K562 (cell line): ENCODE measurements around the gene MEX3A. TPM values are rescaled to one million over a fixed set of nuclear protein-coding genes. Genes with fewer than 3 reads are reported as not detected.

ENCODE experiments used
- ATF7 ChIP-seq: fragments of 450-650 bp; IDR thresholded peaks from 2 replicates; pipeline ENCODE4 v1.7.1; 2014; ENCODE audit warnings: mild to moderate bottlenecking, moderate library complexity
- HDGF ChIP-seq: fragments of 450-650 bp; IDR thresholded peaks from 2 replicates; pipeline ENCODE4 v1.6.1; 2016
- HIVEP1 ChIP-seq: fragments of 250-450 bp; sonication (Bioruptor Pico); IDR thresholded peaks from 2 replicates; pipeline ENCODE4 v1.4.0; 2020; ENCODE audit warnings: mild to moderate bottlenecking
- HMGN3 ChIP-seq: IDR thresholded peaks from 2 replicates; pipeline ENCODE4 v1.6.1; 2011; ENCODE audit warnings: borderline replicate concordance, low read depth, mild to moderate bottlenecking, mixed read lengths, low read length; ENCODE audit not compliant: insufficient read length; ENCODE audit errors: extremely low read depth
- PHF21A ChIP-seq: fragments of 450-650 bp; IDR thresholded peaks from 2 replicates; pipeline ENCODE4 v1.6.1; 2017; ENCODE audit warnings: low read depth, borderline replicate concordance
- STAT6 ChIP-seq: sonication (generic); formaldehyde crosslinking; IDR thresholded peaks from 2 replicates; pipeline ENCODE4 v1.8.1; 2023; ENCODE audit warnings: mild to moderate bottlenecking, missing genetic modification reagents
- THRAP3 ChIP-seq: fragments of 450-650 bp; IDR thresholded peaks from 2 replicates; pipeline ENCODE4 v1.6.1; 2016; ENCODE audit warnings: mild to moderate bottlenecking, inconsistent platforms, borderline replicate concordance
- TRIM24 ChIP-seq, 2 experiments: fragments of 450-650 bp; IDR thresholded peaks; 2 replicates each; pipeline ENCODE4 v1.6.1; 2016
- ZNF121 ChIP-seq: sonication (generic); formaldehyde crosslinking; conservative IDR thresholded peaks from 2 replicates; pipeline ENCODE4 v1.8.0; 2022; ENCODE audit warnings: missing genetic modification reagents
- ZNF212 ChIP-seq: fragments of 450-650 bp; formaldehyde crosslinking; IDR thresholded peaks from 2 replicates; pipeline ENCODE4 v1.4.0; 2020; ENCODE audit warnings: mild to moderate bottlenecking
- ZNF668 ChIP-seq: fragments of 250-450 bp; sonication (Bioruptor Pico); IDR thresholded peaks from 2 replicates; pipeline ENCODE4 v1.8.0; 2022; ENCODE audit warnings: mild to moderate bottlenecking, inconsistent platforms
- ZNF785 ChIP-seq: fragments of 250-450 bp; sonication (Bioruptor Pico); IDR thresholded peaks from 2 replicates; pipeline ENCODE4 v1.4.0; 2020; ENCODE audit warnings: mild to moderate bottlenecking
- polyA plus RNA-seq, 8 experiments: library from polyadenylated mRNA; depleted of rRNA in 4 of 8; stranded (reverse) in 5 of 8; unstranded in 3 of 8; fragments of >200 nt; fragmentation: Nextera tagmentation in 2 of 8; fragmentation: Illumina TruSeq in 1 of 8; extraction: Ambion mirVana in 2 of 8; extraction: Trizol in 1 of 8; gene quantifications; 2 replicates each; pipeline versions ENCODE4 v1.2.1 to v1.2.3, GENCODE V29; 2011 to 2014; ENCODE audit warnings: inconsistent platforms in 1 of 8, missing spikeins in 1 of 8
- total RNA-seq, 7 experiments: library from RNA; depleted of rRNA in 6 of 7; stranded (reverse); fragments of >200 nt in 6 of 7; fragmentation: Illumina TruSeq in 2 of 7; extraction: Trizol in 2 of 7; gene quantifications; 2 replicates each; pipeline versions ENCODE4 v1.2.1 to v1.2.3, GENCODE V29; 2011 to 2021; ENCODE audit warnings: low replicate concordance in 1 of 7
- TF ChIP-seq, protein P1 (sequence below), 2 experiments: IDR thresholded peaks in 1 of 2; conservative IDR thresholded peaks in 1 of 2; 2 replicates each; pipeline ENCODE4 v1.6.1; 2016; ENCODE audit warnings: low read depth in 2 of 2, mild to moderate bottlenecking in 1 of 2, missing compliant biosample characterization in 1 of 2, missing genetic modification characterization in 1 of 2, moderate library complexity in 1 of 2
- TF ChIP-seq, protein P2 (sequence below): fragments of 450-650 bp; IDR thresholded peaks from 2 replicates; pipeline ENCODE4 v1.6.1; 2017; ENCODE audit warnings: antibody characterized with exemption, mild to moderate bottlenecking
- TF ChIP-seq, protein P3 (sequence below): IDR thresholded peaks from 2 replicates; pipeline ENCODE4 v1.6.1; 2012; ENCODE audit warnings: low read depth, low read length, improper control_type of control experiment, borderline replicate concordance

MEX3A gene
- total and polyA plus RNA-seq, 9 of the 15 experiments (the other 6 are each of a cell fraction or from before 2014, with no cell fraction given): 0.36 to 13.7 (median 5.2) TPM

DNA sequence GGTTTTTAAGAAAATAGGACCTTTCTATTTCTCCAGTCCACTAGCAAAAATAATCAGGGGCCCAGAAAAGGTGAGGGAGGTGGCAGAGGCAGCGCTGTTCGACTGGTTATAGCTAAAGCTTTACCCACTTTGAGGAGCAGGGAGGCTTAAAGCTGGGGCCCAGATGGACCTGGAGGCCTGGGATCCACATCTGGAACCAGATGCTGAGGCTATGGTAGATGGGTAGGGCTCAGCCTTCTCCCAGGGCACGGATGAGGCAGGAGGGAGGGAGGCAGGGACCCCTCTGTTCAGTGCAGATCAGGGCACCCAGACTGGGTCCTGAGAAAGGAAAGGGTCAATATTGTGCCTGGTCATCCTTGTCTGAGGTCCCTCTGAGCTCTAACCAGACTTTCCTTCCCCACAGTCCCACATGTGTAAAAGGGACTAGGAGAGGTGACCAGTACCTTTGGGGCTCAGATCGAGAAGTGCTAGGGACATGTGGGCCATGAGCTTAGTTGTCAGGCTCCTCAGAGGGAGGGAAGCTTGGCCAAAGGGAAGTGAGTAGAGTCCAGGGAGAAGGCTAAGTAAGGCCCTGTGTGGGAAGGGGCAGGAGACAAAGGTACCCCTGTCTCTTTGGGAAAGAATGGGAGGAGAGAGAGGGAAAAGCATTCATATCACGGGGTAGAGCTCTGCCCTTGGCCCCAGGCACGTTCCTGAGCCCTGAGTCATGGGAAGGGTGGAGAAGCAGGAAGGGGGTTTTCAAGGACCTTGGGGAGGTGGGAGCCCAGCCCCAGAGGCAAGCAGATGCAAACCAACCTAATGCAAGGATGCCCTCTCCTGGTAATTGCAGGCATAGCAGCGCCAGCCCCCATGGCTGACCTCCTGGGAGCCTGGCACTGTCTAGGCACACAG, 47.7 kb upstream of the MEX3A start (continued):
- TF ChIP-seq, protein P1, sequence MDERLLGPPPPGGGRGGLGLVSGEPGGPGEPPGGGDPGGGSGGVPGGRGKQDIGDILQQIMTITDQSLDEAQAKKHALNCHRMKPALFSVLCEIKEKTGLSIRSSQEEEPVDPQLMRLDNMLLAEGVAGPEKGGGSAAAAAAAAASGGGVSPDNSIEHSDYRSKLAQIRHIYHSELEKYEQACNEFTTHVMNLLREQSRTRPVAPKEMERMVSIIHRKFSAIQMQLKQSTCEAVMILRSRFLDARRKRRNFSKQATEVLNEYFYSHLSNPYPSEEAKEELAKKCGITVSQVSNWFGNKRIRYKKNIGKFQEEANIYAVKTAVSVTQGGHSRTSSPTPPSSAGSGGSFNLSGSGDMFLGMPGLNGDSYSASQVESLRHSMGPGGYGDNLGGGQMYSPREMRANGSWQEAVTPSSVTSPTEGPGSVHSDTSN (CRISPR knock-in tag; IDR thresholded peaks at IDR 0.05; ENCODE audit: low read depth): no peak
- TF ChIP-seq, protein P1 (tag; conservative IDR thresholded peaks at IDR 0.05; ENCODE audit: low read depth): no peak
- TF ChIP-seq, protein P2, sequence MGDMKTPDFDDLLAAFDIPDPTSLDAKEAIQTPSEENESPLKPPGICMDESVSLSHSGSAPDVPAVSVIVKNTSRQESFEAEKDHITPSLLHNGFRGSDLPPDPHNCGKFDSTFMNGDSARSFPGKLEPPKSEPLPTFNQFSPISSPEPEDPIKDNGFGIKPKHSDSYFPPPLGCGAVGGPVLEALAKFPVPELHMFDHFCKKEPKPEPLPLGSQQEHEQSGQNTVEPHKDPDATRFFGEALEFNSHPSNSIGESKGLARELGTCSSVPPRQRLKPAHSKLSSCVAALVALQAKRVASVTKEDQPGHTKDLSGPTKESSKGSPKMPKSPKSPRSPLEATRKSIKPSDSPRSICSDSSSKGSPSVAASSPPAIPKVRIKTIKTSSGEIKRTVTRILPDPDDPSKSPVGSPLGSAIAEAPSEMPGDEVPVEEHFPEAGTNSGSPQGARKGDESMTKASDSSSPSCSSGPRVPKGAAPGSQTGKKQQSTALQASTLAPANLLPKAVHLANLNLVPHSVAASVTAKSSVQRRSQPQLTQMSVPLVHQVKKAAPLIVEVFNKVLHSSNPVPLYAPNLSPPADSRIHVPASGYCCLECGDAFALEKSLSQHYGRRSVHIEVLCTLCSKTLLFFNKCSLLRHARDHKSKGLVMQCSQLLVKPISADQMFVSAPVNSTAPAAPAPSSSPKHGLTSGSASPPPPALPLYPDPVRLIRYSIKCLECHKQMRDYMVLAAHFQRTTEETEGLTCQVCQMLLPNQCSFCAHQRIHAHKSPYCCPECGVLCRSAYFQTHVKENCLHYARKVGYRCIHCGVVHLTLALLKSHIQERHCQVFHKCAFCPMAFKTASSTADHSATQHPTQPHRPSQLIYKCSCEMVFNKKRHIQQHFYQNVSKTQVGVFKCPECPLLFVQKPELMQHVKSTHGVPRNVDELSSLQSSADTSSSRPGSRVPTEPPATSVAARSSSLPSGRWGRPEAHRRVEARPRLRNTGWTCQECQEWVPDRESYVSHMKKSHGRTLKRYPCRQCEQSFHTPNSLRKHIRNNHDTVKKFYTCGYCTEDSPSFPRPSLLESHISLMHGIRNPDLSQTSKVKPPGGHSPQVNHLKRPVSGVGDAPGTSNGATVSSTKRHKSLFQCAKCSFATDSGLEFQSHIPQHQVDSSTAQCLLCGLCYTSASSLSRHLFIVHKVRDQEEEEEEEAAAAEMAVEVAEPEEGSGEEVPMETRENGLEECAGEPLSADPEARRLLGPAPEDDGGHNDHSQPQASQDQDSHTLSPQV: 0 out of 2 replicates have a peak, but pooled peaks have one; percentile 55
- TF ChIP-seq HIVEP1: no peak
- TF ChIP-seq ATF7: peak; percentile 50
- TF ChIP-seq PHF21A: 0 out of 2 replicates have a peak, but pooled peaks have one; percentile 34
- no peak for TF ChIP-seq THRAP3
- TF ChIP-seq ZNF121 (CRISPR knock-in tag): no peak
- no peak for TF ChIP-seq HMGN3
- peak; percentile 97 for TF ChIP-seq HDGF
- no peak for TF ChIP-seq TRIM24 (IDR thresholded peaks at IDR 0.05)
- no peak for TF ChIP-seq ZNF212
- TF ChIP-seq ZNF785 (CRISPR knock-in tag): no peak
- TF ChIP-seq, protein P3, sequence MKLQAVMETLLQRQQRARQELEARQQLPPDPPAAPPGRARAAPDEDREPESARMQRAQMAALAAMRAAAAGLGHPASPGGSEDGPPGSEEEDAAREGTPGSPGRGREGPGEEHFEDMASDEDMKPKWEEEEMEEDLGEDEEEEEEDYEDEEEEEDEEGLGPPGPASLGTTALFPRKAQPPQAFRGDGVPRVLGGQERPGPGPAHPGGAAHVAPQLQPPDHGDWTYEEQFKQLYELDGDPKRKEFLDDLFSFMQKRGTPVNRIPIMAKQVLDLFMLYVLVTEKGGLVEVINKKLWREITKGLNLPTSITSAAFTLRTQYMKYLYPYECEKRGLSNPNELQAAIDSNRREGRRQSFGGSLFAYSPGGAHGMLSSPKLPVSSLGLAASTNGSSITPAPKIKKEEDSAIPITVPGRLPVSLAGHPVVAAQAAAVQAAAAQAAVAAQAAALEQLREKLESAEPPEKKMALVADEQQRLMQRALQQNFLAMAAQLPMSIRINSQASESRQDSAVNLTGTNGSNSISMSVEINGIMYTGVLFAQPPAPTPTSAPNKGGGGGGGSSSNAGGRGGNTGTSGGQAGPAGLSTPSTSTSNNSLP: no peak
- TF ChIP-seq ZNF668 (CRISPR knock-in tag): no peak
- TF ChIP-seq STAT6 (CRISPR knock-in tag): no peak
